Measurements from ENCODE around the gene ALAS1.
"Not testable (repeated sequence)": the region's sequence is repeated elsewhere in the genome, so short reads cannot be mapped to it uniquely, and the experiment has no call there.

The ALAS1 gene

GRCh38 chr3:52176951-52177700 lies 20.8 kb upstream of the ALAS1 start:
- no peaks in the 10 kb centered on the region for H3K4me1 ChIP-seq (ENCODE audit: control insufficient read depth in 2 of 2, insufficient read depth in 2 of 2, low read length in 2 of 2)
- H3K9ac ChIP-seq (ENCODE audit: low read depth in 1 of 2, low read length in 2 of 2): no peak overlapping the region
- no peaks in the 10 kb centered on the region for H3K36me3 ChIP-seq (ENCODE audit: control insufficient read depth in 2 of 2, insufficient read depth in 2 of 2, low read length in 2 of 2)
- no peak overlapping the region for H3K27ac ChIP-seq (ENCODE audit: low read depth in 2 of 2, low read length in 2 of 2)
- no peaks in the 10 kb centered on the region for H3K27me3 ChIP-seq (ENCODE audit: control insufficient read depth in 2 of 2, insufficient read depth in 2 of 2, low read length in 2 of 2)
- H3K4me3 ChIP-seq (ENCODE audit: low read length in 2 of 2): no peak overlapping the region
- no peaks in the 10 kb centered on the region for H3K9me3 ChIP-seq (ENCODE audit: control insufficient read depth in 2 of 2, low read length in 2 of 2)

GRCh38 chr3:52177701-52178042 lies 20.3 kb upstream of the ALAS1 start:
- Histone ChIP-seq H3K4me1 (ENCODE audit: control insufficient read depth in 2 of 2, insufficient read depth in 2 of 2, low read length in 2 of 2) (no peaks in the 10 kb centered on the region), H3K27ac (ENCODE audit: low read depth in 2 of 2, low read length in 2 of 2) (no peak overlapping the region), H3K4me3 (ENCODE audit: low read length in 2 of 2) (no peak overlapping the region), H3K27me3 (ENCODE audit: control insufficient read depth in 2 of 2, insufficient read depth in 2 of 2, low read length in 2 of 2) (no peaks in the 10 kb centered on the region), H3K9ac (ENCODE audit: low read depth in 1 of 2, low read length in 2 of 2) (no peak overlapping the region), H3K36me3 (ENCODE audit: control insufficient read depth in 2 of 2, insufficient read depth in 2 of 2, low read length in 2 of 2) (no peaks in the 10 kb centered on the region), H3K9me3 (ENCODE audit: control insufficient read depth in 2 of 2, low read length in 2 of 2) (no peaks in the 10 kb centered on the region)

GRCh38 chr3:52178126-52178525 lies 19.8 kb upstream of the ALAS1 start:
- H3K36me3 ChIP-seq (ENCODE audit: control insufficient read depth in 2 of 2, insufficient read depth in 2 of 2, low read length in 2 of 2); H3K27ac ChIP-seq (ENCODE audit: low read depth in 2 of 2, low read length in 2 of 2); H3K27me3 ChIP-seq (ENCODE audit: control insufficient read depth in 2 of 2, insufficient read depth in 2 of 2, low read length in 2 of 2); H3K9ac ChIP-seq (ENCODE audit: low read depth in 1 of 2, low read length in 2 of 2); H3K9me3 ChIP-seq (ENCODE audit: control insufficient read depth in 2 of 2, low read length in 2 of 2); H3K4me1 ChIP-seq (ENCODE audit: control insufficient read depth in 2 of 2, insufficient read depth in 2 of 2, low read length in 2 of 2); H3K4me3 ChIP-seq (ENCODE audit: low read length in 2 of 2): not testable (repeated sequence)

GRCh38 chr3:52178537-52178936 lies 19.4 kb upstream of the ALAS1 start:
- Histone ChIP-seq H3K9ac (ENCODE audit: low read depth in 1 of 2, low read length in 2 of 2) (no peak overlapping the region), H3K9me3 (ENCODE audit: control insufficient read depth in 2 of 2, low read length in 2 of 2) (no peaks in the 10 kb centered on the region), H3K36me3 (ENCODE audit: control insufficient read depth in 2 of 2, insufficient read depth in 2 of 2, low read length in 2 of 2) (no peaks in the 10 kb centered on the region), H3K4me1 (ENCODE audit: control insufficient read depth in 2 of 2, insufficient read depth in 2 of 2, low read length in 2 of 2) (no peaks in the 10 kb centered on the region), H3K4me3 (ENCODE audit: low read length in 2 of 2) (no peak overlapping the region), H3K27ac (ENCODE audit: low read depth in 2 of 2, low read length in 2 of 2) (no peak overlapping the region), H3K27me3 (ENCODE audit: control insufficient read depth in 2 of 2, insufficient read depth in 2 of 2, low read length in 2 of 2) (no peaks in the 10 kb centered on the region)

- H3K27me3 ChIP-seq (ENCODE audit: control insufficient read depth in 2 of 2, insufficient read depth in 2 of 2, low read length in 2 of 2): no peaks in the 10 kb centered on the region
- H3K4me1 ChIP-seq (ENCODE audit: control insufficient read depth in 2 of 2, insufficient read depth in 2 of 2, low read length in 2 of 2): no peaks in the 10 kb centered on the region
- no peaks in the 10 kb centered on the region for H3K36me3 ChIP-seq (ENCODE audit: control insufficient read depth in 2 of 2, insufficient read depth in 2 of 2, low read length in 2 of 2)
- H3K27ac ChIP-seq (ENCODE audit: low read depth in 2 of 2, low read length in 2 of 2): no peak overlapping the region
- H3K4me3 ChIP-seq (ENCODE audit: low read length in 2 of 2): no peak overlapping the region
- H3K9ac ChIP-seq (ENCODE audit: low read depth in 1 of 2, low read length in 2 of 2): no peak overlapping the region
- H3K9me3 ChIP-seq (ENCODE audit: control insufficient read depth in 2 of 2, low read length in 2 of 2): no peaks in the 10 kb centered on the region
Observed at GRCh38 chr3:52181543-52181942, 16.4 kb upstream of the ALAS1 start.

GRCh38 chr3:52182196-52182595 lies 15.8 kb upstream of the ALAS1 start:
- Histone ChIP-seq H3K27me3 (ENCODE audit: control insufficient read depth in 2 of 2, insufficient read depth in 2 of 2, low read length in 2 of 2) (no peaks in the 10 kb centered on the region), H3K4me3 (ENCODE audit: low read length in 2 of 2) (no peak overlapping the region), H3K9ac (ENCODE audit: low read depth in 1 of 2, low read length in 2 of 2) (no peak overlapping the region), H3K36me3 (ENCODE audit: control insufficient read depth in 2 of 2, insufficient read depth in 2 of 2, low read length in 2 of 2) (no peaks in the 10 kb centered on the region), H3K9me3 (ENCODE audit: control insufficient read depth in 2 of 2, low read length in 2 of 2) (no peaks in the 10 kb centered on the region), H3K4me1 (ENCODE audit: control insufficient read depth in 2 of 2, insufficient read depth in 2 of 2, low read length in 2 of 2) (no peaks in the 10 kb centered on the region), H3K27ac (ENCODE audit: low read depth in 2 of 2, low read length in 2 of 2) (no peak overlapping the region)

GRCh38 chr3:52182691-52183090 lies 15.3 kb upstream of the ALAS1 start:
- Histone ChIP-seq H3K4me1 (ENCODE audit: control insufficient read depth in 2 of 2, insufficient read depth in 2 of 2, low read length in 2 of 2) (no peaks in the 10 kb centered on the region), H3K9ac (ENCODE audit: low read depth in 1 of 2, low read length in 2 of 2) (no peak overlapping the region), H3K27ac (ENCODE audit: low read depth in 2 of 2, low read length in 2 of 2) (no peak overlapping the region), H3K36me3 (ENCODE audit: control insufficient read depth in 2 of 2, insufficient read depth in 2 of 2, low read length in 2 of 2) (no peaks in the 10 kb centered on the region), H3K4me3 (ENCODE audit: low read length in 2 of 2) (no peak overlapping the region), H3K9me3 (ENCODE audit: control insufficient read depth in 2 of 2, low read length in 2 of 2) (no peaks in the 10 kb centered on the region), H3K27me3 (ENCODE audit: control insufficient read depth in 2 of 2, insufficient read depth in 2 of 2, low read length in 2 of 2) (no peaks in the 10 kb centered on the region)

- H3K27me3 ChIP-seq (ENCODE audit: control insufficient read depth in 2 of 2, insufficient read depth in 2 of 2, low read length in 2 of 2): no peaks in the 10 kb centered on the region
- no peaks in the 10 kb centered on the region for H3K36me3 ChIP-seq (ENCODE audit: control insufficient read depth in 2 of 2, insufficient read depth in 2 of 2, low read length in 2 of 2)
- no peak overlapping the region for H3K27ac ChIP-seq (ENCODE audit: low read depth in 2 of 2, low read length in 2 of 2)
- H3K4me3 ChIP-seq (ENCODE audit: low read length in 2 of 2): no peak overlapping the region
- H3K4me1 ChIP-seq (ENCODE audit: control insufficient read depth in 2 of 2, insufficient read depth in 2 of 2, low read length in 2 of 2): no peaks in the 10 kb centered on the region
- no peaks in the 10 kb centered on the region for H3K9me3 ChIP-seq (ENCODE audit: control insufficient read depth in 2 of 2, low read length in 2 of 2)
- no peak overlapping the region for H3K9ac ChIP-seq (ENCODE audit: low read depth in 1 of 2, low read length in 2 of 2)
Observed at GRCh38 chr3:52183786-52184445, 14.0 kb upstream of the ALAS1 start.

- Histone ChIP-seq H3K27ac (ENCODE audit: low read depth in 2 of 2, low read length in 2 of 2) (no peak overlapping the region), H3K4me1 (ENCODE audit: control insufficient read depth in 2 of 2, insufficient read depth in 2 of 2, low read length in 2 of 2) (no peaks in the 10 kb centered on the region), H3K9me3 (ENCODE audit: control insufficient read depth in 2 of 2, low read length in 2 of 2) (no peaks in the 10 kb centered on the region), H3K9ac (ENCODE audit: low read depth in 1 of 2, low read length in 2 of 2) (no peak overlapping the region), H3K4me3 (ENCODE audit: low read length in 2 of 2) (no peak overlapping the region), H3K27me3 (ENCODE audit: control insufficient read depth in 2 of 2, insufficient read depth in 2 of 2, low read length in 2 of 2) (no peaks in the 10 kb centered on the region), H3K36me3 (ENCODE audit: control insufficient read depth in 2 of 2, insufficient read depth in 2 of 2, low read length in 2 of 2) (no peaks in the 10 kb centered on the region)
Observed at GRCh38 chr3:52184690-52185089, 13.3 kb upstream of the ALAS1 start.

GRCh38 chr3:52185311-52185710 lies 12.6 kb upstream of the ALAS1 start:
- Histone ChIP-seq H3K36me3 (ENCODE audit: control insufficient read depth in 2 of 2, insufficient read depth in 2 of 2, low read length in 2 of 2) (no peaks in the 10 kb centered on the region), H3K4me1 (ENCODE audit: control insufficient read depth in 2 of 2, insufficient read depth in 2 of 2, low read length in 2 of 2) (peaks cover 0 to under 1% of the 10 kb centered on the region in 2 donors), H3K4me3 (ENCODE audit: low read length in 2 of 2) (no peak overlapping the region), H3K9me3 (ENCODE audit: control insufficient read depth in 2 of 2, low read length in 2 of 2) (no peaks in the 10 kb centered on the region), H3K27ac (ENCODE audit: low read depth in 2 of 2, low read length in 2 of 2) (no peak overlapping the region), H3K9ac (ENCODE audit: low read depth in 1 of 2, low read length in 2 of 2) (no peak overlapping the region), H3K27me3 (ENCODE audit: control insufficient read depth in 2 of 2, insufficient read depth in 2 of 2, low read length in 2 of 2) (no peaks in the 10 kb centered on the region)

Measured in mucosa of rectum (tissue), 2 donors.